Kidney (tissue), 14 donors: ENCODE measurements around the gene RNPC3. TPM values are rescaled to one million over a fixed set of nuclear protein-coding genes. Genes with fewer than 3 reads are reported as not detected.
"Not testable (repeated sequence)": the region's sequence is repeated elsewhere in the genome, so short reads cannot be mapped to it uniquely, and the experiment has no call there.

Source experiments
- DNase-seq, 5 donors: peaks; one replicate each; pipeline ENCODE4 v3.0.0-alpha.2; 2013 to 2020
- FAIRE-seq: peaks from 2 replicates; lab custom pipeline; 2012; peaks lifted over from hg19 to GRCh38; lab: Jason Lieb, UNC
- H3K27ac ChIP-seq, 2 donors: one replicate each; pipeline ENCODE4 v1.7.0; 2013; ENCODE audit warnings: low read depth in 2 of 2, low read length in 2 of 2, inconsistent platforms in 1 of 2
- H3K27me3 ChIP-seq: one replicate; pipeline ENCODE4 v1.7.1; 2013; ENCODE audit warnings: low read length, inconsistent platforms; ENCODE audit not compliant: control insufficient read depth, insufficient read depth
- H3K36me3 ChIP-seq, 3 donors: one replicate each; pipeline versions ENCODE4 v1.7.0 to v1.7.1; 2013; ENCODE audit warnings: low read length in 3 of 3, control low read depth in 1 of 3, inconsistent platforms in 1 of 3; ENCODE audit not compliant: insufficient read depth in 3 of 3, control insufficient read depth in 2 of 3
- H3K4me1 ChIP-seq, 3 donors: one replicate each; pipeline versions ENCODE4 v1.7.0 to v1.7.1; 2013; ENCODE audit warnings: low read length in 3 of 3, inconsistent platforms in 1 of 3, low read depth in 1 of 3; ENCODE audit not compliant: control insufficient read depth in 2 of 3, insufficient read depth in 2 of 3
- H3K4me3 ChIP-seq, 3 donors: one replicate each; pipeline versions ENCODE4 v1.7.0 to v1.8.1; 2013; ENCODE audit warnings: low read length in 3 of 3, control low read depth in 1 of 3, inconsistent platforms in 1 of 3
- H3K9ac ChIP-seq, 3 donors: one replicate each; pipeline versions ENCODE4 v1.7.0 to v1.7.1; 2013; ENCODE audit warnings: low read length in 3 of 3, control low read depth in 1 of 3, inconsistent platforms in 1 of 3
- H3K9me3 ChIP-seq, 3 donors: one replicate each; pipeline versions ENCODE4 v1.7.0 to v1.7.1; 2013; ENCODE audit warnings: low read length in 3 of 3, control low read depth in 1 of 3, inconsistent platforms in 1 of 3; ENCODE audit not compliant: control insufficient read depth in 2 of 3, insufficient read depth in 1 of 3
- CTCF ChIP-seq: IDR thresholded peaks from 3 replicates; pipeline ENCODE4 v1.5.1; 2012; ENCODE audit warnings: mild to moderate bottlenecking, moderate library complexity, borderline replicate concordance; ENCODE audit not compliant: insufficient read depth; ENCODE audit errors: extremely low read depth
- intact Hi-C: fragments of 100-400 bp; cut with DNase I; formaldehyde crosslinking; loops from one replicate; pipeline ENCODE4 v1.11.1; 2022
- polyA plus RNA-seq: library from polyadenylated mRNA; stranded (reverse); fragments of 350-450 nt; fragmentation: Illumina TruSeq; extraction: RNeasy Lipid Tissue Mini Kit (QIAGEN cat#74804); gene quantifications from one replicate; pipeline ENCODE4 v1.2.3, GENCODE V29; 2014; ENCODE audit warnings: low read depth, low replicate concordance; ENCODE audit not compliant: insufficient read depth
- total RNA-seq: library from RNA; stranded (reverse); fragmentation: NEBNext Ultra II Directional; extraction: Animal tissue kit (Norgen Biotek cat#: 25700); gene quantifications from one replicate; pipeline ENCODE4 v1.2.1, GENCODE V29; 2021
- donor health status: control.
- donor health status: control.
- donor health status: control.
- donor health status: control.
- donor health status: control.
- donor health status: DM: yes; HTN: yes; CAD: no.
- donor health status: Normal renal cell carcinoma (clear cell type).

RNPC3 gene
- total and polyA plus RNA-seq, 2 donors from 2014 or later: 19.8 to 40.5 TPM

DNA sequence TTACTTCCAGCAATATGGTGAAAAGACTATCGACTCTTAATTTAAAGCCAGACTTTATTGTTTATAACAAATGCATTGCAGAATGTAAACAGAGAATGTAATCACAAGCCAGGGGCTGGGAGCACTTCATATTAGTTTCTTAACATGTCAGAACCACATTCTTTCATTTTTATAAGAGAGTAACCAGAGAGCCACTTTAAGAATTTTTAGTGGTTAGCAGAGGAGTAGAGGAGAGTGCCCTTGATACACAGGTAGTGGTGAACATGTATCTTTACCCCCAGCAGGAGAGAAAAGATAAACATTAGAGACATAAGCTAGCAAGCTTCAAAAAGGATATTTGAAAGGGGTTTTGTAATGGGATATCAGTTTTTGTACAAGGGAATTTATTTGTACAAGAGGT is 57.0 kb downstream of the RNPC3 start:
- no peaks in the 10 kb centered on the region for H3K27me3 ChIP-seq
- no peaks in the 10 kb centered on the region for H3K9me3 ChIP-seq
- H3K9ac ChIP-seq: no peak overlapping the region
- intact Hi-C loops: no loop called here
- DNase-seq: no peak
- H3K27ac ChIP-seq: no peak overlapping the region
- no peak for TF ChIP-seq CTCF
- no peaks in the 10 kb centered on the region for H3K4me1 ChIP-seq
- H3K36me3 ChIP-seq: no peaks in the 10 kb centered on the region
- H3K4me3 ChIP-seq: no peak overlapping the region
- FAIRE-seq: no peak

- H3K9ac ChIP-seq: no peak overlapping the region
- H3K4me1 ChIP-seq: no peaks in the 10 kb centered on the region
- H3K36me3 ChIP-seq: no peaks in the 10 kb centered on the region
- no peaks in the 10 kb centered on the region for H3K9me3 ChIP-seq
- DNase-seq: no peak
- no peak for FAIRE-seq
- H3K4me3 ChIP-seq: no peak overlapping the region
- intact Hi-C loops: no loop called here
- no peak for TF ChIP-seq CTCF
- H3K27ac ChIP-seq: no peak overlapping the region
- no peaks in the 10 kb centered on the region for H3K27me3 ChIP-seq
Measured at GRCh38 chr1:103583887-103584286, 58.4 kb downstream of the RNPC3 start.

GRCh38 chr1:103584537-103584936 is 59.0 kb downstream of the RNPC3 start:
- H3K4me1 ChIP-seq: no peaks in the 10 kb centered on the region
- H3K27ac ChIP-seq: no peak overlapping the region
- no peaks in the 10 kb centered on the region for H3K9me3 ChIP-seq
- FAIRE-seq (no peak), DNase-seq (no peak)
- H3K36me3 ChIP-seq: no peaks in the 10 kb centered on the region
- H3K9ac ChIP-seq: no peak overlapping the region
- intact Hi-C loops: no loop called here
- no peak for TF ChIP-seq CTCF
- no peak overlapping the region for H3K4me3 ChIP-seq
- no peaks in the 10 kb centered on the region for H3K27me3 ChIP-seq

DNA sequence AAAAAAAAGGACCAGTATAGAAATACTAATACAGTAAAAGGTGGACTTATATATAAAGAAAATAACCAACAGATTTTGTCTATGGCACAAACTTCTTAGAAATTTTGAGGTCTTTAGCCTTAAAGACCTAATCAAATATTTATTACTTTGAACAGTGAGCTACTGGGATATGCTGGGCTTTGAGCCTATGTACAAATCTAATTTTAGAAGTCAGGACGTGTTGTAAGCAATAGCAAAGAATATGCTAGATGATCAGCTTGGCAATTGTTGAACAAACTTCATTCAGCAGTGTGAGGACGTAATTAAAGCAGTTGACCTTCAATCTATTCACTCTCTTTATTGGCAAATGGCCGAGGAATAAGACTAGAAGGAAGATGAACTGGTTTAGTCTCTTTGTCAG is 77.2 kb downstream of the RNPC3 start:
- H3K4me1 ChIP-seq, H3K27ac ChIP-seq, H3K9me3 ChIP-seq, H3K36me3 ChIP-seq, H3K4me3 ChIP-seq, H3K9ac ChIP-seq, H3K27me3 ChIP-seq, intact Hi-C loops, DNase-seq: not testable (repeated sequence)
- peak; percentile 75 for FAIRE-seq

Other genes starting within 250 kb of the RNPC3 start
- 31.1 TPM for gene AMY2B, start 45.9 kb downstream of the RNPC3 start, total RNA-seq
- gene AMY2B, start 45.9 kb downstream of the RNPC3 start, polyA plus RNA-seq: 26.5 TPM
- gene AMY2A, start 91.7 kb downstream of the RNPC3 start, total RNA-seq: not detected
- gene AMY2A, start 91.7 kb downstream of the RNPC3 start, polyA plus RNA-seq: 0.26 TPM
- gene AMY1A, start 130.1 kb downstream of the RNPC3 start, total RNA-seq: not detected
- not detected for gene AMY1A, start 130.1 kb downstream of the RNPC3 start, polyA plus RNA-seq
- gene AMY1B, start 170.5 kb downstream of the RNPC3 start, total RNA-seq: not detected
- gene AMY1B, start 170.5 kb downstream of the RNPC3 start, polyA plus RNA-seq: not detected
- not detected for gene AMY1C, start 224.2 kb downstream of the RNPC3 start, total RNA-seq
- not detected for gene AMY1C, start 224.2 kb downstream of the RNPC3 start, polyA plus RNA-seq